SK-N-MC (cell line): ENCODE data around the gene UQCC2.

Source experiments
- DNase-seq: peaks from one replicate; pipeline ENCODE4 v3.0.0-alpha.2; 2011; ENCODE audit warnings: low read depth, low spot score
- H3K27ac ChIP-seq: fragments of 200-600 bp; sonication (generic); 2 replicates; pipeline ENCODE4 v1.5.1; 2016; ENCODE audit warnings: mixed run types
- H3K36me3 ChIP-seq: fragments of 200-600 bp; sonication (generic); 2 replicates; pipeline ENCODE4 v1.6.1; 2017; ENCODE audit warnings: antibody characterized with exemption, low read length, mixed read lengths; ENCODE audit not compliant: insufficient read depth
- H3K4me3 ChIP-seq: fragments of 200-600 bp; sonication (generic); 2 replicates; pipeline ENCODE4 v1.5.1; 2016
- H3K9ac ChIP-seq: fragments of 200-600 bp; sonication (generic); 2 replicates; pipeline ENCODE4 v1.8.0; 2017; ENCODE audit warnings: mixed run types, mixed read lengths; ENCODE audit not compliant: insufficient read length
- H3K9me3 ChIP-seq: fragments of 200-600 bp; sonication (generic); 2 replicates; pipeline ENCODE4 v1.6.1; 2017; ENCODE audit warnings: low read depth, mild to moderate bottlenecking, antibody characterized with exemption, low read length, moderate library complexity, mixed read lengths
- EZH2 ChIP-seq: fragments of 200-600 bp; sonication (generic); IDR thresholded peaks from one replicate; pipeline ENCODE4 v1.6.1; 2017; ENCODE audit warnings: antibody characterized with exemption
- FOXP2 ChIP-seq: optimal IDR thresholded peaks from 2 replicates; pipeline ENCODE3; 2011; ENCODE audit warnings: mild to moderate bottlenecking, moderate library complexity; ENCODE audit not compliant: insufficient read depth; ENCODE audit errors: extremely low read length, control extremely low read depth
- POLR2AphosphoS5 ChIP-seq: IDR thresholded peaks from 2 replicates; pipeline ENCODE4 v1.6.1; 2012; ENCODE audit warnings: mild to moderate bottlenecking, low read depth, low read length, borderline replicate concordance

Gene UQCC2

DNA sequence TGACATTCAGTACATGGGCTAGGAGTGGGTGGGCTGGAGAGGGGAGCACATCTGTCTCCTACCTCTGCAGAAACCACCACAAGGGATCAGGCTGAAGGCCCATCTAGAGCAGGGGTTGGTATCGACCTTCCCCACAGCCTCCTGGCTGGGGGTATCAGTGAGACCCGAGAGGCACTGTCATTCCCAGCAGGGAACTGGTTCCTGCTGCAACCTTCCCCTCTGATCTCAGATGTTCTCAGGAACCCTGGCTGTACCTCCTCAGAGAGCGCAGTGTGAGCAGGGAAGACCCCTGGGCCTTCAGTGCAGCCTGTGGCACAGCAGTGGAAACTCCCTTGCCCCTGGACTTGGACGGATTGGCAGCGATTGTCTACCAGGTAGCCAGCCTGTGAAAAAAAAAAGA is 27.4 kb upstream of the UQCC2 start:
- no peak for DNase-seq
- no peak overlapping the region for H3K4me3 ChIP-seq
- H3K27ac ChIP-seq: no peak overlapping the region
- H3K9ac ChIP-seq: no peak overlapping the region
- no peaks in the 10 kb centered on the region for H3K9me3 ChIP-seq
- TF ChIP-seq POLR2AphosphoS5 (no peak), FOXP2 (no peak), EZH2 (no peak)
- H3K36me3 ChIP-seq: no peaks in the 10 kb centered on the region

DNA sequence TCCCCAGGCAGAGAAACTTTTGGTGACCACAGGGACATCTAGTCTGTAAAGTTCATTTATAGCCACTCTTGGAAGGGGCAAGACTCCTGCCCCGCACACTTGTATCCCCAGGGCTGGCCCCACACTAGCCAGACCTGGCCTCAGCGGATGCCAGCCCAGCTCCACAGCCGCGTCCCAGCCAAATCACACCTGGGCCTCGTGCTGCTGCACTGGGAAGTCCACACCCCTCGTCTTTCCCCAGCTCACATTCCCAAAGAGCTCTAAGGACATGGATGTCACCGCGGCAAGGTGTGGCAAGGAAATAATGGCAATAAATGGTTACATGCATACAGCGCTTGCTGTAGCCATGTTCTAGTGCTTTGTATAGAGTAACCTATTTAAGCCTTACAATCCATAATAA is 26.7 kb upstream of the UQCC2 start:
- Histone ChIP-seq H3K36me3 (no peaks in the 10 kb centered on the region), H3K27ac (no peak overlapping the region), H3K9me3 (no peaks in the 10 kb centered on the region), H3K9ac (no peak overlapping the region), H3K4me3 (no peak overlapping the region)
- DNase-seq: no peak
- TF ChIP-seq EZH2 (no peak), FOXP2 (no peak), POLR2AphosphoS5 (no peak)

DNA sequence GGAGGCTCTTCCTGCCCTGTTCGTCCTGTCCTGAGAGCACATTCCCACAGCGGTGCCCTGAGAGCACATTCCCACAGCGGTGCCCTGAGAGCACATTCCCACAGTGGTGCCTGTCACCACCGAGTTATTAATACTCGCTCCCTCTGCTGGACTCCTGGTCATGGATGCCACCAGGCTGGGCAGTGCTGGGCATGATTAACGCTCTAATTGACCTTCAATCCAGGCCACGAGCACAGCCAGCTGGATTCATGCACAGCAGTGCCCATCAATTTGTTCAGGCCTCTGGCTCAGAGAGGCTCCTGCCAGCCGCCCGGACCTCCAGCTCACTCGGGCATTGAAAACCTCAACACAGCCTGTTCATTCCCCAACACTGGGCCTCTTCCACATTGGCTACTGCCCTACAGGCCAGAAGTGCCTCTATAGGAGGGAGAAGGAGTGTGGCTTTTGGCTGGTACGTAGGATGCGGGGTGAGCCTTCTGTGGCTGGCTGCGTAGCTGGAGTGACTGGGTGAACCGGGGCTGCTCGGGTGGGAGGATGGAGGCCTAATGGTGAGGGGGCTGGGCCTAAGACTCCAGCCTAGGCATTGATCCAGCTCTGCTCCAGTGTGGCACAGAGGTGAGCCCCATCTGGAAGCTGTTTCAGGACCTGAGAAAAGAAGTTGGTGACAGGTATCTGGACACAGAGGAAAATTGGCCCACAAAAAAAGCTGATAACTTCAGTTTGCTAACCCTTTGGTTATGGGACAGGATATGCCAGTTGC is 25.9 kb upstream of the UQCC2 start:
- Histone ChIP-seq H3K27ac (no peak overlapping the region), H3K9me3 (no peaks in the 10 kb centered on the region), H3K4me3 (no peak overlapping the region), H3K9ac (no peak overlapping the region), H3K36me3 (no peaks in the 10 kb centered on the region)
- TF ChIP-seq FOXP2: no peak
- no peak for TF ChIP-seq POLR2AphosphoS5
- no peak for TF ChIP-seq EZH2
- no peak for DNase-seq

DNA sequence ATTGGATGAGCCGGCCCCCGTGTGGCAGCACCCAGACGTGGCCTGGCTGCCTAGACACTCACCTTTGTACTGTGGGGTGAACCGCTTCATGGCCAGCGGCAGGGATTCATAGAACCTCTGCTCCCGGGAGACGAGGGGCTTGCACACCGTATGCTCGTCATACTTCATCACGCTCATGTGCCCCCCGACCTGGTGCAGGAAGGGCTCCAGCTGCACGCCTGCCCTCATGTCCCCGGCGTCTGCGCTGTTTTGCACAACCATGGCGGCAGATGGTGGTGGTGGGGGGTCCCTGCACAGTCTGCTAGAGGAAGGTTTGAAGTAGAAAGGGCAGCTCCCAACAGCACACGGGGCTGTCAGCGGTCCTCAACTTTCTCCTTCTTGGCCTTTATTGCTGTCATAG is 23.7 kb upstream of the UQCC2 start:
- Histone ChIP-seq H3K9me3 (no peaks in the 10 kb centered on the region), H3K4me3 (no peak overlapping the region), H3K9ac (no peak overlapping the region), H3K27ac (no peak overlapping the region), H3K36me3 (no peaks in the 10 kb centered on the region)
- no peak for DNase-seq
- TF ChIP-seq EZH2 (no peak), POLR2AphosphoS5 (no peak), FOXP2 (no peak)

DNA sequence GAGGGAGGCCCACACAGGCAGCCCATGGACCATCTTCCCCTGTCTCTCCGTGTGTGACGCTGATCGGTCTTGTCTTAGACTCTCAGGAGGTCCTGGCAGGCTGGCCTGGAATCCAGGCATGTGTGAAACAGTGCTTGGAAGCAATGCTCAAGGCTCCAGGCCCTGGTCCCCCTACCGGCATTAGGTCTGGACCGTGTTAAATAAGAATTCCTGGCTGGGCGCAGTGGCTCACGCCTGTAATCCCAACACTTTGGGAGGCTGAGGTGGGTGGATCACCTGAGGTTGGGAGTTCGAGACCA is 22.2 kb upstream of the UQCC2 start:
- Histone ChIP-seq H3K36me3 (no peaks in the 10 kb centered on the region), H3K9me3 (no peaks in the 10 kb centered on the region), H3K27ac (no peak overlapping the region), H3K4me3 (no peak overlapping the region), H3K9ac (no peak overlapping the region)
- DNase-seq: no peak
- TF ChIP-seq POLR2AphosphoS5 (no peak), FOXP2 (no peak), EZH2 (no peak)

DNA sequence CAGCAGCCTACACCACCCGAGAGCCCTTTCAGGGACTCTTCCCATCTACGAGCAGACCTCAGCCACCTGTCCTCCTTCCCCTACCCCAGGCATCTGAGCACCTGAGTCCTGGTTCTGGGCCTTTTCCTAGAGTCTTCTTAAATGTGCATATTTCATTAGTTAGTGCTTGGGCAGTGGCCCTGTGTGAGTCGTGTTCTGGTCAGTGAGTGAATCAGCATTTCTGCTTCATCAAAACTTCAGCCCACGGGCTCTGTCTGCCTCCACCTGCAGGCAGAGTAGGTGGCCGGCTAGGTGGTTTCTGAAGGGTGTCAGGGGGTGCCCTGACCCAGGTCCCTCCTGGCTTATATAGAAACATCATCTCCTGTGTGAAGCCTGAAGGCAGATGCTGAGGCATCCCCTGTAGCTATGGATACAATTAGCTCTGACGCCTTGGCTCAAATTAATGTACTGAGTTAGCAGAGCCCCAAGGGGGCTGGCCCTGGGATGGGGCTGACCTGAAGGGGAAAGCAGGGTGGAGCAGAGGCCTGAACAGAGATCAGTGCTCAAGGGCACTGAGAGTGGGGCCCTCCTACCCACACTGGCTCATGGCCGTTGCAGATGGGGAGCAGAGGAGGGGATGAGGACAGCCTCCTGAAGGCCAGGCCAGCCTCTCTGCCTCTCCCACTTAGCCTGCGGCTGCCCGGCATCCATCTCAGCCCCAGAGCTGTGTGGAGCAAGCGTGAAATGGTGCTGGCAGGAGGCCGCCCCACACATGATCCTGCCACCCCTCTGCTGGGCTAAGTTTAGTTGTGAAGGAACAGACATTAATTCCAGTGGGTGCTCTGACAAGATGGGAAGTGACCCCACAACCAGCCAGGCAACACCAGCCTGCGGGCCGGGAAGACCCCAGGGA is 21.6 kb upstream of the UQCC2 start:
- Histone ChIP-seq H3K36me3 (no peaks in the 10 kb centered on the region), H3K9me3 (no peaks in the 10 kb centered on the region), H3K27ac (no peak overlapping the region), H3K9ac (no peak overlapping the region), H3K4me3 (no peak overlapping the region)
- TF ChIP-seq EZH2: no peak
- DNase-seq: no peak

GRCh38 chr6:33732385-33732784 is 20.9 kb upstream of the UQCC2 start:
- Histone ChIP-seq H3K9ac (no peak overlapping the region), H3K36me3 (no peaks in the 10 kb centered on the region), H3K9me3 (no peaks in the 10 kb centered on the region), H3K4me3 (no peak overlapping the region), H3K27ac (no peak overlapping the region)
- TF ChIP-seq FOXP2 (no peak), POLR2AphosphoS5 (no peak), EZH2 (no peak)
- no peak for DNase-seq

- DNase-seq: no peak
- no peaks in the 10 kb centered on the region for H3K9me3 ChIP-seq
- TF ChIP-seq POLR2AphosphoS5 (no peak), FOXP2 (no peak), EZH2 (no peak)
- H3K27ac ChIP-seq: no peak overlapping the region
- H3K4me3 ChIP-seq: no peak overlapping the region
- no peak overlapping the region for H3K9ac ChIP-seq
- no peaks in the 10 kb centered on the region for H3K36me3 ChIP-seq
Measured at GRCh38 chr6:33731751-33732282, 20.3 kb upstream of the UQCC2 start.

DNA sequence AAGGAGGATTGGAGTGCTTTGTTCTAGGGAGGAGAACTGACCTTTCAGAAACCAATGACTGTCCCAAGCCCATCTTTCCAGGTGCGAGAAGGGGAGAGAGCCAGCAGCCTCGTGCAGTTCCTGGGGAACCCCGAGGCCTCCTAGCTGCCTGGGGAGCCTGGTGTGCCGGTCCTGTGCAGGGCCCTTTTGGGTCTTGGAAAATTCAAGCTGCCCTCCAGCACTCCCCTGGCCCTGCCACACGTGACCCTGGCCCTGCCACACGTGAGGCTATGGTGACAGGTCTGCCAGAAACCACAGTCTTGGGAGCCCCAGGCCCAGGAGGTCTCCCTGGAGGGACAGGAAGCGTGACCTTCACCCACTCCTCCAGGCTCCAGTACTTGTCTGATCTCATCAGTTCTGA is 19.5 kb upstream of the UQCC2 start:
- H3K9ac ChIP-seq: no peak overlapping the region
- no peaks in the 10 kb centered on the region for H3K9me3 ChIP-seq
- no peaks in the 10 kb centered on the region for H3K36me3 ChIP-seq
- TF ChIP-seq POLR2AphosphoS5 (no peak), EZH2 (no peak), FOXP2 (no peak)
- no peak for DNase-seq
- no peak overlapping the region for H3K4me3 ChIP-seq
- no peak overlapping the region for H3K27ac ChIP-seq
